Liver (tissue), 9 donors: ENCODE results near the gene NAMPT. TPM values are rescaled to one million over a fixed set of nuclear protein-coding genes. Genes with fewer than 3 reads are reported as not detected.

Experiments used
- DNase-seq: peaks from one replicate; pipeline ENCODE4 v3.0.0-alpha.2; 2017; ENCODE audit warnings: low spot score
- H3K27ac ChIP-seq, 2 donors: one replicate each; pipeline ENCODE4 v1.7.0; 2013; ENCODE audit warnings: inconsistent platforms in 2 of 2, low read length in 2 of 2, control low read depth in 1 of 2, low read depth in 1 of 2, mild to moderate bottlenecking in 1 of 2
- H3K27me3 ChIP-seq, 4 donors: one replicate each; pipeline versions ENCODE4 v1.6.1 to v1.7.0; 2013; ENCODE audit warnings: low read length in 3 of 4, inconsistent platforms in 1 of 4, mild to moderate bottlenecking in 1 of 4, moderate library complexity in 1 of 4; ENCODE audit not compliant: control insufficient read depth in 4 of 4, insufficient read depth in 4 of 4
- H3K36me3 ChIP-seq, 4 donors: one replicate each; pipeline versions ENCODE4 v1.6.1 to v1.7.0; 2013; ENCODE audit warnings: low read length in 3 of 4, mild to moderate bottlenecking in 3 of 4, low read depth in 1 of 4, moderate library complexity in 1 of 4; ENCODE audit not compliant: control insufficient read depth in 4 of 4, insufficient read depth in 3 of 4
- H3K4me1 ChIP-seq, 4 donors: one replicate each; pipeline versions ENCODE4 v1.6.1 to v1.7.0; 2013; ENCODE audit warnings: low read length in 3 of 4, mild to moderate bottlenecking in 3 of 4, moderate library complexity in 1 of 4; ENCODE audit not compliant: control insufficient read depth in 4 of 4, insufficient read depth in 4 of 4
- H3K4me3 ChIP-seq, 3 donors: one replicate each; pipeline versions ENCODE4 v1.6.1 to v1.7.0; 2013; ENCODE audit warnings: low read length in 3 of 3, control low read depth in 1 of 3, low read depth in 1 of 3, mild to moderate bottlenecking in 1 of 3
- H3K9ac ChIP-seq, 2 donors: one replicate each; pipeline ENCODE4 v1.7.0; 2013; ENCODE audit warnings: low read length in 2 of 2, mild to moderate bottlenecking in 2 of 2, moderate library complexity in 2 of 2, control low read depth in 1 of 2, low read depth in 1 of 2
- H3K9me3 ChIP-seq, 4 donors: one replicate each; pipeline versions ENCODE4 v1.6.1 to v1.7.0; 2013; ENCODE audit warnings: low read length in 3 of 4; ENCODE audit not compliant: control insufficient read depth in 4 of 4
- ATF3 ChIP-seq: IDR thresholded peaks from 2 replicates; pipeline ENCODE4 v1.6.1; 2016; ENCODE audit warnings: antibody characterized with exemption
- EGR1 ChIP-seq, 2 donors: IDR thresholded peaks; 2 replicates each; pipeline ENCODE4 v1.6.1; 2016 to 2018; ENCODE audit warnings: antibody characterized with exemption in 2 of 2, low read depth in 2 of 2
- FOXA1 ChIP-seq: IDR thresholded peaks from 2 replicates; pipeline ENCODE4 v1.6.1; 2016; ENCODE audit warnings: antibody characterized with exemption
- FOXA2 ChIP-seq: IDR thresholded peaks from 2 replicates; pipeline ENCODE4 v1.6.1; 2016; ENCODE audit warnings: antibody characterized with exemption
- GABPA ChIP-seq, 2 donors: IDR thresholded peaks in 1 of 2; conservative IDR thresholded peaks in 1 of 2; 2 replicates each; pipeline ENCODE4 v1.6.1; 2016; ENCODE audit warnings: antibody characterized with exemption in 2 of 2, mild to moderate bottlenecking in 1 of 2, moderate library complexity in 1 of 2
- HNF4A ChIP-seq, 2 donors: conservative IDR thresholded peaks; 2 replicates each; pipeline ENCODE4 v1.6.1; 2016; ENCODE audit warnings: antibody characterized with exemption in 2 of 2, mild to moderate bottlenecking in 2 of 2
- HNF4G ChIP-seq: IDR thresholded peaks from 2 replicates; pipeline ENCODE4 v1.6.1; 2016; ENCODE audit warnings: antibody characterized with exemption
- JUND ChIP-seq, 2 donors: IDR thresholded peaks; 2 replicates each; pipeline ENCODE4 v1.6.1; 2016; ENCODE audit warnings: antibody characterized with exemption in 2 of 2
- MAX ChIP-seq: IDR thresholded peaks from 2 replicates; pipeline ENCODE4 v1.6.1; 2016; ENCODE audit warnings: antibody characterized with exemption
- NR2F2 ChIP-seq: IDR thresholded peaks from 2 replicates; pipeline ENCODE4 v1.6.1; 2016; ENCODE audit warnings: antibody characterized with exemption
- RAD21 ChIP-seq, 2 donors: IDR thresholded peaks; 2 replicates each; pipeline ENCODE4 v1.6.1; 2016; ENCODE audit warnings: antibody characterized with exemption in 2 of 2, mild to moderate bottlenecking in 2 of 2
- REST ChIP-seq: IDR thresholded peaks from 2 replicates; pipeline ENCODE4 v1.6.1; 2016; ENCODE audit warnings: antibody characterized with exemption, mild to moderate bottlenecking
- RXRA ChIP-seq, 2 donors: IDR thresholded peaks; 2 replicates each; pipeline ENCODE4 v1.6.1; 2017 to 2018; ENCODE audit warnings: antibody characterized with exemption in 2 of 2, mild to moderate bottlenecking in 1 of 2
- SP1 ChIP-seq: IDR thresholded peaks from 2 replicates; pipeline ENCODE4 v1.6.1; 2018; ENCODE audit warnings: antibody characterized with exemption, mild to moderate bottlenecking
- TAF1 ChIP-seq: conservative IDR thresholded peaks from 2 replicates; pipeline ENCODE4 v1.6.1; 2016; ENCODE audit warnings: antibody characterized with exemption, mild to moderate bottlenecking
- YY1 ChIP-seq: IDR thresholded peaks from 2 replicates; pipeline ENCODE4 v1.6.1; 2016; ENCODE audit warnings: antibody characterized with exemption, mild to moderate bottlenecking
- ZBTB33 ChIP-seq: IDR thresholded peaks from 2 replicates; pipeline ENCODE4 v1.6.1; 2016; ENCODE audit warnings: antibody characterized with exemption
- WGBS: extraction: QIAGEN DNeasy Blood & Tissue Kit; methylation state at CpG from one replicate; pipeline ENCODE4 v1.1.7; 2013; 5-methylcytosine and 5-hydroxymethylcytosine counted together
- polyA plus RNA-seq, 2 donors: library from polyadenylated mRNA; stranded (reverse) in 1 of 2; unstranded in 1 of 2; fragments of 200-250 nt in 1 of 2; fragments of >200 nt in 1 of 2; fragmentation: Nextera tagmentation in 1 of 2; extraction: Ambion mirVana in 1 of 2; gene quantifications; one replicate each; pipeline versions ENCODE4 v1.2.1 to v1.2.3, GENCODE V29; 2013 to 2015
- total RNA-seq, 2 donors: library from RNA; depleted of rRNA; stranded (reverse); fragments of >200 nt; gene quantifications; one replicate each; pipeline ENCODE4 v1.2.3, GENCODE V29; 2014
- TF ChIP-seq, protein P1 (sequence below): fragments of 150-350 bp; IDR thresholded peaks from 2 replicates; pipeline ENCODE4 v1.5.1; 2017; ENCODE audit warnings: improper control_type of control experiment, low read depth, low read length; ENCODE audit not compliant: missing input control
- donor health status: healthy.
- donor health status: healthy.
- donor health status: healthy.
- donor health status: healthy.
- donor health status: healthy.

Gene NAMPT
- total and polyA plus RNA-seq, 4 donors: 20.8 to 444 (median 160) TPM

DNA sequence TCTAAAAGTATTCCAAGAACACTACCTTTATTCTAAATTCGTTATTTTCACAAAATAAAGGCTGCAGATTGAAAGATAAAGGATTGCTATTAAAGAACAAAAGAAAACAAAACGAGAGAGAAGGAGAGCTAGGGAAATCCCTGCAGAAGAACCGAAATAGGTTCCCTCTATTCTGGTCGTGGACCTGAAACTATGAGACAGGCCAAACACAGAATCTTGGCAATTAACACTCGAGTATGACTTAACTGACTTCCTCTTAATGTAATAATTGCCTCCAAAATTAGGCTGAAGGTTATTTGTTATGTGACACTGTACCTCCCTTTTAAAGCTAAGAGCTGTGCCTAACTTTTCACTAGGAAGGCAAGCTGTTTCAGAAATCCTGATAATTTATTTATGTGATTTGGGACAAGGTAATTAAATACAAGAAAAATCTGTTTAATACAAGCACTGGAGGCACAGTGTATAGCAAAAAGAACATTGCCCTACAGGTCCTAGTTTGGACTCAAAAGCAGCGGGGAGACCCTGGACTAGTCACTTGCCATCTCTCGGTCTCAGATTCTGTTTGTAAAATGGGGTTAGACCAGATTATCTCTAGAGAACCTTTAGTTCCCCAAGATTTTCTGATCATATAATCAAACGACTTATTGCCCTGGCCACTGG lies 11.6 kb downstream of the NAMPT start:
- WGBS: 83% methylated on average over 8 of the region's 8 CpGs
- no peaks in the 10 kb centered on the region for H3K27me3 ChIP-seq
- H3K36me3 ChIP-seq: peaks cover 4 to 99% (median 80%) of the 10 kb centered on the region in 4 donors
- peaks cover 3 to 15% (median 7%) of the 10 kb centered on the region in 4 donors for H3K4me1 ChIP-seq
- H3K9me3 ChIP-seq: no peaks in the 10 kb centered on the region
- no peak overlapping the region for H3K9ac ChIP-seq
- H3K4me3 ChIP-seq: no peak overlapping the region
- H3K27ac ChIP-seq: no peak overlapping the region
- TF ChIP-seq RAD21 (IDR thresholded peaks at IDR 0.05) (no peak), HNF4G (no peak), JUND (IDR thresholded peaks at IDR 0.05) (no peak), MAX (no peak), NR2F2 (no peak), HNF4A (conservative IDR thresholded peaks at IDR 0.05) (no peak), RXRA (IDR thresholded peaks at IDR 0.05) (no peak), ZBTB33 (no peak), EGR1 (IDR thresholded peaks at IDR 0.05; ENCODE audit: low read depth in 2 of 2) (no peak), GABPA (IDR thresholded peaks at IDR 0.05 in 1 of 2, conservative IDR thresholded peaks at IDR 0.05 in 1 of 2) (no peak), FOXA2 (no peak), YY1 (no peak), ATF3 (no peak), SP1 (no peak), REST (no peak), TAF1 (no peak), FOXA1 (no peak)
- TF ChIP-seq, protein P1, sequence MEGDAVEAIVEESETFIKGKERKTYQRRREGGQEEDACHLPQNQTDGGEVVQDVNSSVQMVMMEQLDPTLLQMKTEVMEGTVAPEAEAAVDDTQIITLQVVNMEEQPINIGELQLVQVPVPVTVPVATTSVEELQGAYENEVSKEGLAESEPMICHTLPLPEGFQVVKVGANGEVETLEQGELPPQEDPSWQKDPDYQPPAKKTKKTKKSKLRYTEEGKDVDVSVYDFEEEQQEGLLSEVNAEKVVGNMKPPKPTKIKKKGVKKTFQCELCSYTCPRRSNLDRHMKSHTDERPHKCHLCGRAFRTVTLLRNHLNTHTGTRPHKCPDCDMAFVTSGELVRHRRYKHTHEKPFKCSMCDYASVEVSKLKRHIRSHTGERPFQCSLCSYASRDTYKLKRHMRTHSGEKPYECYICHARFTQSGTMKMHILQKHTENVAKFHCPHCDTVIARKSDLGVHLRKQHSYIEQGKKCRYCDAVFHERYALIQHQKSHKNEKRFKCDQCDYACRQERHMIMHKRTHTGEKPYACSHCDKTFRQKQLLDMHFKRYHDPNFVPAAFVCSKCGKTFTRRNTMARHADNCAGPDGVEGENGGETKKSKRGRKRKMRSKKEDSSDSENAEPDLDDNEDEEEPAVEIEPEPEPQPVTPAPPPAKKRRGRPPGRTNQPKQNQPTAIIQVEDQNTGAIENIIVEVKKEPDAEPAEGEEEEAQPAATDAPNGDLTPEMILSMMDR: no peak
- DNase-seq: no peak
